Measurements from ENCODE around the gene IER5L.
"Not testable (repeated sequence)": the region's sequence is repeated elsewhere in the genome, so short reads cannot be mapped to it uniquely, and the experiment has no call there.

Gene IER5L

DNA sequence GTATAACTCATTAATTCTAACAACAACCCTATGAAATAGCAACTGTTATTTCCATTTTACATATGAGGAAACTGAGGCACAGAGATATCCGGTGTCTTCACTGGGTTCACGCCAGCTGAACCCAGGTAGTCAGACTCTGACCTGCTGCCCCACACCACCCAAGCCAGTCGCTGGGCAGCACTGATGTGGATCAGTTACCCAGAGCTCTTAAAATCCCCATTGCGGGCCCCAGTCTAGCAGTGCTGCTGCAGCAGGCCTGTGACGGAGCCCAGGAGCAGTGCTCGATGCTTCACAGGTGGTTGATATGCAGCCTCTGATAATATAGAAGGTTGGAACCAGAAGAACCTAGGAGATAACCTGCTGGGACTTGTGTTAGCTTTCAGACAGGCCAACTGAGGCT is 42.6 kb downstream of the IER5L start:
- no peak overlapping the region for H3K4me3 ChIP-seq (ENCODE audit: low read depth, low read length)
- DNase-seq: no peak
- H3K27me3 ChIP-seq: no peaks in the 10 kb centered on the region
- TF ChIP-seq, protein P1, sequence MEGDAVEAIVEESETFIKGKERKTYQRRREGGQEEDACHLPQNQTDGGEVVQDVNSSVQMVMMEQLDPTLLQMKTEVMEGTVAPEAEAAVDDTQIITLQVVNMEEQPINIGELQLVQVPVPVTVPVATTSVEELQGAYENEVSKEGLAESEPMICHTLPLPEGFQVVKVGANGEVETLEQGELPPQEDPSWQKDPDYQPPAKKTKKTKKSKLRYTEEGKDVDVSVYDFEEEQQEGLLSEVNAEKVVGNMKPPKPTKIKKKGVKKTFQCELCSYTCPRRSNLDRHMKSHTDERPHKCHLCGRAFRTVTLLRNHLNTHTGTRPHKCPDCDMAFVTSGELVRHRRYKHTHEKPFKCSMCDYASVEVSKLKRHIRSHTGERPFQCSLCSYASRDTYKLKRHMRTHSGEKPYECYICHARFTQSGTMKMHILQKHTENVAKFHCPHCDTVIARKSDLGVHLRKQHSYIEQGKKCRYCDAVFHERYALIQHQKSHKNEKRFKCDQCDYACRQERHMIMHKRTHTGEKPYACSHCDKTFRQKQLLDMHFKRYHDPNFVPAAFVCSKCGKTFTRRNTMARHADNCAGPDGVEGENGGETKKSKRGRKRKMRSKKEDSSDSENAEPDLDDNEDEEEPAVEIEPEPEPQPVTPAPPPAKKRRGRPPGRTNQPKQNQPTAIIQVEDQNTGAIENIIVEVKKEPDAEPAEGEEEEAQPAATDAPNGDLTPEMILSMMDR (IDR thresholded peaks at IDR 0.05; ENCODE audit: low read depth, low read length): no peak
- H3K4me1 ChIP-seq: peaks cover 8% of the 10 kb centered on the region
- H3K9me3 ChIP-seq: no peaks in the 10 kb centered on the region
- H3K36me3 ChIP-seq: peaks cover 23% of the 10 kb centered on the region

- no peak overlapping the region for H3K4me3 ChIP-seq (ENCODE audit: low read depth, low read length)
Measured at GRCh38 chr9:129133082-129133481, 45.0 kb downstream of the IER5L start.

GRCh38 chr9:129131300-129132145 is 46.5 kb downstream of the IER5L start:
- H3K27me3 ChIP-seq: peaks cover 4% of the 10 kb centered on the region; the same call in 1 of the 2 replicates

More at GRCh38 chr9:129133082-129133481, 45.0 kb downstream of the IER5L start:
- TF ChIP-seq, protein P1 (IDR thresholded peaks at IDR 0.05; ENCODE audit: low read depth, low read length): no peak
- Histone ChIP-seq H3K9me3 (no peaks in the 10 kb centered on the region), H3K36me3 (peaks cover 34% of the 10 kb centered on the region), H3K27me3 (no peaks in the 10 kb centered on the region), H3K4me1 (no peaks in the 10 kb centered on the region)
- DNase-seq: no peak

DNA sequence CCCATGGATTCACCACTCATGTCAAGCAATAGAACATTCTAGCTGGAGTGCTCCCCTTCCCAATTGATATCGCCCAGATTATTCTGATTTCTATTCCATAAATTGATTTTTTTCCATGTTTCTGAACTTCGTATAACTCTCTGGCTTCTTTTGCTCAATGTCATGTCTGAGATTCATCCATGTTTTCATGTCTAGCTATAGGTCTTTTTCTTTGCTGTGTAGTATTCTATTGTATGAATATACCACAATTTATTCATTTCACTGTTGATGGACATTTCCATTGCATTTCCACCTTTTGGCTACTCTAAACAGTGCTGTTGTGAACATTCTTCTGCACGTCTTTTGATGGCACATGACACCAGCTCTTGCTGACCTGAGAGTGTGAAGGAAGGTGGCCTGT is 47.3 kb downstream of the IER5L start:
- peaks cover 40% of the 10 kb centered on the region for H3K36me3 ChIP-seq

More at GRCh38 chr9:129131300-129132145, 46.5 kb downstream of the IER5L start:
- peak; percentile 78 for DNase-seq
- peaks cover 11% of the 10 kb centered on the region for H3K4me1 ChIP-seq
- TF ChIP-seq, protein P1 (IDR thresholded peaks at IDR 0.05; ENCODE audit: low read depth, low read length): peak; percentile 99
- H3K36me3 ChIP-seq: peaks cover 44% of the 10 kb centered on the region
- no peak overlapping the region for H3K4me3 ChIP-seq (ENCODE audit: low read depth, low read length)
- no peaks in the 10 kb centered on the region for H3K9me3 ChIP-seq

GRCh38 chr9:129130271-129130670 is 47.8 kb downstream of the IER5L start:
- not testable (repeated sequence) for DNase-seq; H3K27me3 ChIP-seq; H3K9me3 ChIP-seq; H3K4me3 ChIP-seq (ENCODE audit: low read depth, low read length)
- H3K4me1 ChIP-seq: peaks cover 15% of the 10 kb centered on the region
- peaks cover 43% of the 10 kb centered on the region for H3K36me3 ChIP-seq

More for the DNA sequence above, 47.3 kb downstream of the IER5L start:
- Histone ChIP-seq H3K4me1 (peaks cover 15% of the 10 kb centered on the region), H3K9me3 (no peaks in the 10 kb centered on the region), H3K4me3 (ENCODE audit: low read depth, low read length) (no peak overlapping the region), H3K27me3 (peaks cover 4% of the 10 kb centered on the region; the same call in 1 of the 2 replicates)
- DNase-seq: no peak
- TF ChIP-seq, protein P1 (IDR thresholded peaks at IDR 0.05; ENCODE audit: low read depth, low read length): no peak

GRCh38 chr9:129128689-129129088 is 49.4 kb downstream of the IER5L start:
- H3K4me3 ChIP-seq (ENCODE audit: low read depth, low read length): no peak overlapping the region
- peaks cover 41% of the 10 kb centered on the region for H3K36me3 ChIP-seq
- H3K4me1 ChIP-seq: peaks cover 15% of the 10 kb centered on the region
- no peak for DNase-seq
- TF ChIP-seq, protein P1 (IDR thresholded peaks at IDR 0.05; ENCODE audit: low read depth, low read length): no peak
- peaks cover 4% of the 10 kb centered on the region; the same call in 1 of the 2 replicates for H3K27me3 ChIP-seq
- no peaks in the 10 kb centered on the region for H3K9me3 ChIP-seq

Measured in BE2C (cell line).